NCI-H1105 (cell line): Measurements from ENCODE around the gene OR4K5.
"Not testable (repeated sequence)": the region's sequence is repeated elsewhere in the genome, so short reads cannot be mapped to it uniquely, and the experiment has no call there.

Experiments
- DNase-seq: peaks from one replicate; lab custom pipeline; 2025; lab: John Stamatoyannopoulos, UW

The OR4K5 gene, protein sequence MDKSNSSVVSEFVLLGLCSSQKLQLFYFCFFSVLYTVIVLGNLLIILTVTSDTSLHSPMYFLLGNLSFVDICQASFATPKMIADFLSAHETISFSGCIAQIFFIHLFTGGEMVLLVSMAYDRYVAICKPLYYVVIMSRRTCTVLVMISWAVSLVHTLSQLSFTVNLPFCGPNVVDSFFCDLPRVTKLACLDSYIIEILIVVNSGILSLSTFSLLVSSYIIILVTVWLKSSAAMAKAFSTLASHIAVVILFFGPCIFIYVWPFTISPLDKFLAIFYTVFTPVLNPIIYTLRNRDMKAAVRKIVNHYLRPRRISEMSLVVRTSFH

DNA sequence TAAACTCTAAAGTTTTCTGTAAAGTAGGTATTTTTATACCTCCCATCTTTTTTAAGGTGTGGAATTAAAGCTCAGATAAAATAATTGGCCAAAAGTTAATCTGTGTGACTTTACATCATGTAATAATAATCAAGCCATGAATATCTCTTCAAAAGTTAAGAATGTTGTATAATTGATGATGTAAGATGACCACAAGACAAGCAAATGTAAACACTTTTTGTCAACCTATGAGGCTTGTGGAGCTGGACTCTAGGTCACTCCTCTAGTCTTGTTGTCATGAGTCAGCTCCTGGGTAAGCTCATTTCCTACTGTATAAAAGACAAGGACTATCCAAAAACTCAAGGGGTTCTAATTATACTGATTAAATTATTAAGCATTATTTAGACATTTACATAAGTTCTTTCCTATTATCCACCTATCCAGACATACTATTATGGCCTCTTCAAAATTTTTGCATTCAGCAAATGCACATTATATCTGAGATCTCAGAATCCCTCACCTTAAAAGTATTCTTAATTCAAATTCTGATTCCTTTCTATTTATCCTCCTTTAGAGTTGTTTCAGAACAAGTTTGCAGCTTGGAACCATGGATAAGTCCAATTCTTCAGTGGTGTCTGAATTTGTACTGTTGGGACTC is at the start of gene OR4K5:
Gene OR4K5, plus strand, starts transcription at position 587 of the 637 bp plus-strand sequence. Its CDS starts 0 bp downstream, at position 587.
- DNase-seq: no peak

DNA sequence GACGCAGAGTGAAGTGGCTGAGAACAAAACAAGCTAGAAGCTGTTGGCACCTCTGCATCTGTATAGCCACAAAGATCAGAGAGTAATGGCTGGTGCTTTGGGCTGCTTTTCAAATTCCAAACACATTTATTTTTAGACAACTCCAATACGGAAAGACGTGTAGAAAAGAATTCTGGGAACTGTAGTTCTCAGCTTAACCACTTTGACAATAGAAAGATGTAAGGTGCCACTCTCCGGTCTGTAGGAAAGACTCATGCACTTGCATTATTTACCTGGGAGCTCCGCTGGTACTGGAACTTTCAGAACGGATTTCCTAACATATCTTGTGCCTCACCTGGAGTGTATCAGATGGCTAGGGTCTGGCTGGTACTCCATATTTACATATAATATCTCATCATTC is 47.2 kb upstream of the OR4K5 start:
- DNase-seq: no peak

DNA sequence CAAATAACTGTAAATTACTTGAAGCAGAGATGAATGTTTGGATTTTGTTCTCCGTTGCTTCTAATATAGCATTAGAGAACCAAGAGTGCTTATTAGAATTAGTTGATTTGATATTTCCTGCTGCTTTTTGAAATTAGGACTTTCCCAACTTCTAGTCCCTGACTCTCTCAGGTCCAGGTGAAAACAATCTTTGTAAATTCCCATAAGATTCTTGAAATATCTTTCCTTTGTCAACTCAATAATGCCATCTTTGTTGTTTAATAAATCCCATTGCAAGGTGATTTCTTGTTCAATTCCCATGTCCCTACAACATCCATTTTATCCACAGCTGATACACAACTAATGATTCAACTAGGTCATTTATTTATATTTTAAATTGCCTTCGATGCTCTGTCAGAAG is 45.6 kb upstream of the OR4K5 start, which contains the start of gene OR4K2:
Gene OR4K2, plus strand, starts transcription at position 301 of the 400 bp plus-strand sequence. CDS start 1,126 bp downstream, outside the sequence.
- no peak for DNase-seq

DNA sequence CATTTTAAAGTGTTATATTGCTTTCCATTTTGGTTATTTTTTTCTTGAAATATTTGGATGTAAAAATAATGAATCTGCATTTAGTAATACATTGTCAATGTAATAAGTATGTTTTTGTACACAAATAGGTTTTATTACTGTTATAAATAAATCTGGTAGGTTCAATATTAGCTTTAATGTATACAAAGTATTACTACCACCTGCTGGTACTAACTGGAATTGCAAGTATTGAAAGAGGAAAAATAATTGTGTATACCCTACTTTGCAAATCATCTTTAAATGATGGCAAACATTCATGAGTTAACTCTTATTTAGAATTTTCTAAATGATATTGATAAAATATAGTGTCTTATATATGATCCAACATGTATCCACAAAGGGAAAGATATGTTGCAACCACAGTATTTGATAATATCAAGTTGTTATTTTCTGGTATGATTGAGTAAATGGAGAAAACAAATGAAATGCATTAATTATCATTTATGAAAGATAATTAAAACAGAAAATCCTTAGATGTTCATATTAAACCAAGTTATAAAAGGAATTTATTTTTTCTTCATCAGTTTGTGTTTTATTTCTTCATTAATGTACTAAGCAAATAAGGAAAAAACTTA is 42.3 kb upstream of the OR4K5 start:
- DNase-seq: no peak

DNA sequence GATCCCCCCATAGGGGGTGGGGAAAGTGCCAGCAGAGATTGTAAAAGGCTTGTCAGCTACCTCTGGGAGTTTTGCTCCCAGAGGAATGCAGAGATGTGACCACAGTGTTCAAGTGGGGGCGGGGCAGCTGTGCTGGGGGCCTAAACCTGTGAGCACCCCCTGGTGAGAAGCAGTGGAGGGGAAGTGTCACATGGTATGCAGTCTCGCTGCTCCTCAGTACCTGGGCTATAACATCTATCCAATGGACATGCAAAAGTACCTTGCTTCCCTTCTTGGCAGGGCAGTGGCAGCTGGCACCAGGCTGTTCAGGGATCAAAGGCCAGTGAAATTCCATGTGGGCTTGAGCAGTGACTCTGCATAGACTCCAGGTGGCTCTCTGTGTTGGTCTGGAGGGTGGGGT is 25.1 kb upstream of the OR4K5 start:
- DNase-seq: no peak

DNA sequence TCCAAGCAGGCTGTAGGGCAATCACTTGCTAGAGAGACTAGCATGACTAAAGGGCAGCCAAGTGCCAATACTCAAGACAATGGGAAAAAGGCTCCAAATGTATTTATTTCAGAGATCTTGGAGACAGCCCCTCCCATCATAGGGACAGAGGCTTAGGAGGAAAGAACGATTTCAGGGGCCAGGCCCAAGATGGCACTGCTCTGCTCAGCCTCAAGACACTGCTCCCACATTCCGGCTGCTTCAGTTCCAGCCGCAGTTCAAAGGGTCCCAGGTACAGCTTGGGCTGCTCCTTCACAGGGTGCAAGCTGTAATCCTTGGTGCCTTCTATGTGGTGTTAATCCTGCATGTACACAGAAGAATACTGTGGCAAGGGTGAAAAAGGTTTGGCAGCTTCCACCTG is 19.4 kb upstream of the OR4K5 start:
- DNase-seq: no peak

DNA sequence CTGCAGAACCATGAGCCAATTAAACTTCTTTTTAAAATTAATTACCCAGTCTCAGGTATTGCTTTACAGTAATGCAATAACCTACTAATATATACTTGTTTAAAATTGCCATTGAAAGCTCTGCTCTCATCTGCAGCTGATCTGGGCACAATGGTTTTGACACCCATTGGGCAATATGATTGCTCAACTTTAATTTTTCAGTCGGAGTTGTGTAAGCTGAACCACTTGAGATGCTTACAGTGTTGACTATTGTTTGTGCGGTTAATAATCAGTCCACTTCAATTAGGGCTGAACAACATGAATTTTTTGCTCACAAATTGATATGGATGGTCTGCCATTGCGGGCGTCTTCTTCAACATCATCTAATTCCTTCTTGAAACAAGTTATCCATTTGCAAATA is 18.0 kb upstream of the OR4K5 start:
- DNase-seq: no peak

DNA sequence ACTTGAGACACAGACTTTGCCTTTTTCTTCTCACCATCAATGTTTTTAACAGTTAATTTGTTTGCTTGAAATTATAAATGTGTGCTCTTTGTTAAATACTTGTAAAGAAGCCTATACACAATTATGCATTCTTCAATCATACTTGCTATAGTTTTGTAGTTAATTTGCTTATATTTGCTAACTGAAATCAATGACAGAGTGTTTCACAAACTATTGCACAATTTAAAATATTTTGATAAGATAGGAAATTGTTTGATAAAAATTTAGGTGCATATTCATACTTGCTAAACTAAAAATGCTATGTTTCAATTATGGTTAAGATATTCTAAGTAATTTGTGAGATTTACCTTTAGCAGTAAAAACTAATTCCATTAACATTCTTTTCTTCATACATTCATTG is 13.7 kb upstream of the OR4K5 start:
- no peak for DNase-seq

DNA sequence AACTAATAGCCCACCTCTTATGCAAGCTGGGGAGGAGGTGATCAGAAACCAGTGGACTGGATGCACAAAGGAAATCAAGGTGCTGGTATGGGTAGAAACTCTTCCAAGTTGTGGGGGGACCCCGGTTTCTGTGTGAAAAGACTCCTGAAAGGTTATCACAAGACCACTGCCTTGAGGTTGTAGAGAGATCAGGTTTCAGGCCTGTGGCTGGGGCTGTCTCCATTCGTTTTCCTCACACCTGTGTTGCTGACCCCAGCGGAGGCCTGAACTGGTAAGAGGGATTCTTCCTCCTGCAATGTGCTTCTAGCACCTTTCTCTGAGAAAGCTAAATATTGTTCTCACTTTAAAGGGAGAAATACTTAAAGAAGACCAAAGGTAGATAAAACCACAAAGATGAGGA is 9.3 kb upstream of the OR4K5 start:
- DNase-seq: no peak

DNA sequence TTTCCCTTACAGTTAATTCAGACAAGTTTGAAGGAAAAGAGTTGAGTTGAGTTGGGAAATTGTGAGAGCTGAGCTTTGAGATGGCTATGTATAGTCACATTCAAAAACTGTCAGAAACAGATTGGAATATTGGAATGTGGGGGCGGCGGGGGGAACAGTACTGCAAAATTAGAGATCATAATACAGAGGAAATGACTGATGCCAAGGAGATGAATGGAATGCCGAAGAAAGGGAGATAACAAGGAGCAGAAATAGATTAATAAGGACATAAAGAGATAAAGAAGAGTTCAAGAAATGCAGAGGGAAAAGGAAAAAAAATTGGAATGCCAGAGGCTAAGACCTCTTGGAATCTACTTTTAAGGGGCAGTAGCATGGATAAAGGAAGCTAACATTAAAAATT is 3.2 kb upstream of the OR4K5 start:
- no peak for DNase-seq

DNA sequence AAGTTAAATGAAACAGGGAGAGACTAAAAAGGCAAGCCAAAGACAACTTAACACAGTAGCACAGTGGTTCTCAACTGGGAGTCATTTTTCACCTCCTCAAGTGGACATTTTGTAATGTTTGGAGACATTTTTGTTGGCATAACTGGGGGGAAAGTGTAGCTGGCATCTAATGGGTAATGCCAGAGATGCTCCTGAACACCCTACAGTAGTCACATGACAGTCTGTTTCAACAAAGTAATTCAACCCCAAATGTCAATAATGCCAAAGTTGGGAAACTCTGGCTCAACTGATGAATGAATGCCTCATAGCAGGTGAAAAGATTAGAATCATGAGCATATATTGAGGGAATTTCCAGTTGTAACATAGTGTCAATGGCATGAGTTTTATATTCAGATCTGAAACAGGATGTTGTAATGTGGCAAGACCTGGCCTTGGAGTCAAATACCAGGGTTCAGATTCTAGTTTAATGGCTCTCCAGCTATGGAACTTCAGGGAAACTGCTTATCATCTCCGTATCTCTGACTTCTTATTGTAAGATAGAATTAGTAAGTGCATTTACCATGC is 2.4 kb upstream of the OR4K5 start:
- DNase-seq: no peak

DNA sequence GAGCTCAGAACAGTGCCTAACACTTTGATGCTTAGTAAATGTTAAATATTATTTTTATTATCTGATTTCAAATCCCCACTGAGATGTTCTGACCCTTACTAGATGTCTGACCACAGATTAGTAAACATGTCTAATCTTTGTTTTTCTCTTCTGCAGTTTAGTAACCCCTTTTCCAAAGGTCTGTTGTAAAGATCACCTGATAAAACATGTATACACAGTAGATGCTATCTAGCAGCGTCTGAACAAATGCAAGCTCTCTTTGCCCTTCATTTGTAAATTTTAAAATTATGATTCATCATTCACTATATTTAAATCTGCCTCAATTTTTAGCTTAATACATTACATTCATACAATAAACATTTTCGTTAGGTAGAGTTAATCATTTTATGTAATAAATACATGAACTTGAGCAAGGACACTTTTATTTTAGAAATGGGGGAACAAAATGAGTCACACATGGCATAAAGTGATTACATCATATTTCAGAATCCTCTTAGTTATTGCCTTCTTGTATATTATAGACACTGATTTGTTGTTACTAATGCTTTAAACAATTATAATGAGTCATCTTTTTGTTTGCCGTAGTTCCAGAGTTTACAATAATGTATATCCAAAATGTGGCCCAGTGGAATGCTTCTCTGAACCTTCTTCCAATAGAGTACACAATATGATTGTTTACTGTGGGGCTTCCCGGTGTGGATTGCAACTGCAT is 1.7 kb upstream of the OR4K5 start:
- DNase-seq: no peak

DNA sequence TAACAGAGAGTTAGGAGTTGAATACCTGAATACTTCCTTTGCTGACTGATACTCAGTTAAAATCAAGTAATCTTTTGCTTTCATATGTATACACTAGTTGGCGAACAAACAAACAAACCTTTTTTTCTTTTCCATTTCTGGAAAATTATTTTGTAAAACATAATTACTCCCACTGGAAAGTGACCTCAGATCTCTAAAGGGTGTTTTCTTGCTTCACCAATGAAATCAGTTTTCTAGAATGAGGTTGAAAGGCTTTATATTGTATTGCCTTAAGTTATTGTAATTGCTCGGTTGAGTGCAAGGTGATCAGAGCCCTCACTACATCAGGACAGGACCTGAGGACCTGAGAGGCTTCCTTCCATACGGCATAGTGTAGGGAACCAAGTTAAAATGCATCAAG is 10.2 kb downstream of the OR4K5 start, which contains the start of gene OR4K1:
Gene OR4K1, plus strand, starts transcription at position 301 of the 400 bp plus-strand sequence. CDS start 4,750 bp downstream, outside the sequence.
- no peak for DNase-seq

DNA sequence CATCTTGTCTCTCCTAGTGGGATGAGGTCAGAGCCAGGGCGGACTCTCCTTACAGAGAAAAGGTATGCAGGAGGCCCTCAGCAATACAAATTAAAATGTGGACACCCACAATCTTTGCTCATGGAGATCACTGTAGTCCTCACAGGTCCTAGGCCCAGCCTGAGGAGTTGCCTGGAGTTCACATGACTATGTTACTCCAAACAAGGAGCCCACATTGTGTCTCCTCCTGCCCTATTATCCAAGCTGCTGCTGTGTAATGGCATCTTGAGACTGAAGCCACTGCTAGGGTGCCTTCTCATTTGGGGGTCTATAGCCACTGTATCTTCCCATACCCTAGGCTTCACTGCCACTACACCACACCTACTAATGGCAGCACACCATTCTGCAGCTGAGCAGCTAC is 21.3 kb downstream of the OR4K5 start:
- DNase-seq: no peak

DNA sequence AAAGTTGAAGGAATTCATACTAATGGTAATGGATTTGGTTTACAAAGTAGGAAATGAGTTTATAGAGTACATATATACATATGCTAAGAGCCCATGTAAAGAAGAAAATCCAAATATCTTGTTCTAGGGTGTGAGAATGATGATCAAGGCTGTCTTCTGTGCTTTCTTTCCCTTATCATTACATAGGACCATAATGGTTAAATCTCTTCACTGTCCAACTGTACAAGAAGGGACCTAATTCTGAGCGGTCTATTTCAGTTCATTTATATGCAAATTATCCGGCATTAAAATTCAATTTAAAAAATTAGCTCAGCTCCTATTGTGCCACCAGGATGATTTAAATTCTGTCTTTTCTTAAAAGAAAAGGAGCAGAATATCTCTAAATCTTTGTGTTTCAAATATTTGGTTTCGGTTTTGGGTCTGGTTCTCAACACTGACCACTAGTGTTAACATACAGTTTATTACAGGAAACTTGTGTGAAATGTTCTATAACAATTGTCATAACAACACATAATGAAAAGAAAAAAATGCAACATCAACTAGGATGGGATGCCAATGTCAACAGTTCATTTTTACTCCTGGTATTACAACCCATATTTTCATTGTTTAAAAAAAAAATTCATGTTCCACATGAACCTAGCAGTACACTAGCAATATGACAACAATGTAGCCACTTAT is 27.1 kb downstream of the OR4K5 start:
- DNase-seq: no peak

DNA sequence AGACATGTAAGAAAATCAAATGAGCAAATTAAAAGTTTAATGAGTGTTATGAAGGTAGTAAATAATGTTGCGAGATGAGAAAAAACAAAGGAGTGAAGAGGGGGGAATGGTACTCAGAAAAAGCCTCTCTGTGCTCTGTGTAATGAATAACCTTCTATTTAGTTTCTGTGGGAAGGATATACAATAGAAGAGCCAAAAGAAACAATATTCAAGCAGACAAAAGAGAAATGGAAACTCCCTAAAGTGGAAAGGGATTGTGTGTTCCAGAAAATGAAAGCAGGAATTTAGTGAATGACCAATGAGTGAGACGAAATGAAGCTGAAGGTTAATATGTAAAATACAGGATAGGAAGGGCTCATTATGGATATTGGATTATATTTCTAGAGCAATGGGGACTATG is 28.8 kb downstream of the OR4K5 start:
- no peak for DNase-seq

DNA sequence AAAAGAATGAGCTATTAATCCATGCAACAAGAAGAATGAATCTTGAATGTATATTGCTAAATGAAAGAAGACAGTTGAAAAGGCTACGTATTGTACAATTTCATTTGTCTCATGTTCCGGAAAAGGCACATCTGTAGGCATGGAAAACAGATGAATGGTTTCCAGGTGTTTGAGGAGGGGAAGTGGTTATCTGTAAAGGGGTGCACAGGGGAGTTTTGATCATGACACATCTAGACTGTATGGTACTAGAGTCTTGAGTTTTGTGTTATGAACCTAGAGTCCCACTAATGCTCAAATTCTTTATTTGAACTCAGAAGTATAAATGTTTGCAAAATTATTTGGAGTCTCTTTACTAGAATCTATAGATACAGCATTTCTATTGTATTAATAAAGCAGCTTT is 49.3 kb downstream of the OR4K5 start:
- not testable (repeated sequence) for DNase-seq
